Neural crest cell (in vitro differentiated cells): ENCODE data around the gene STK11. TPM values are rescaled to one million over a fixed set of nuclear protein-coding genes. Genes with fewer than 3 reads are reported as not detected.
A peak's percentile ranks its signal among the peaks of the same experiment; 100 is the strongest.

Source experiments
- DNase-seq: peaks from one replicate; pipeline ENCODE4 v3.0.0; 2021; ENCODE audit warnings: low read depth, mixed read lengths, low spot score
- H3K27ac Mint-ChIP-seq: one replicate; pipeline ENCODE4 v1.8.0; 2021; ENCODE audit warnings: mild to moderate bottlenecking, mixed read lengths; ENCODE audit not compliant: unreplicated experiment
- H3K27me3 Mint-ChIP-seq: 2 replicates; pipeline ENCODE4 v1.8.0; 2021; ENCODE audit warnings: low read depth, mild to moderate bottlenecking, mixed read lengths
- H3K36me3 Mint-ChIP-seq: 2 replicates; pipeline ENCODE4 v1.8.0; 2021; ENCODE audit warnings: low read depth, mild to moderate bottlenecking, mixed read lengths
- H3K4me1 Mint-ChIP-seq: 2 replicates; pipeline ENCODE4 v1.8.0; 2021; ENCODE audit warnings: mixed read lengths
- H3K4me3 Mint-ChIP-seq: one replicate; pipeline ENCODE4 v1.8.0; 2021; ENCODE audit warnings: mild to moderate bottlenecking, mixed read lengths
- H3K9me3 Mint-ChIP-seq: 2 replicates; pipeline ENCODE4 v1.8.0; 2021; ENCODE audit warnings: mixed read lengths
- long read RNA-seq: library from polyadenylated mRNA; unstranded; transcript quantifications from one replicate; pipeline ENCODE4 v2.0.0, GENCODE V29; 2020
- total RNA-seq: library from RNA; stranded (reverse); gene quantifications from 2 replicates; pipeline ENCODE4 v1.2.1, GENCODE V29; 2021
- TF ChIP-seq, protein P1 (sequence below): fragments of 200-600 bp; sonication (generic); conservative IDR thresholded peaks from 2 replicates; pipeline ENCODE4 v1.5.0; 2021; ENCODE audit warnings: antibody characterized with exemption, mild to moderate bottlenecking

STK11 gene
- total RNA-seq, result 55.8 and 60.2 TPM in 2 replicates
- long read RNA-seq, partial matches to known transcripts, result 0 of 1 reads
- long read RNA-seq, other reads (novel, unspliced or antisense), result 1 of 1 reads

GRCh38 chr19:1205114-1206099 lies at the start of gene STK11:
STK11 (plus strand) TSS chr19:1205778; CDS start chr19:1206914, 1,136 bp downstream.
- TF ChIP-seq, protein P1, sequence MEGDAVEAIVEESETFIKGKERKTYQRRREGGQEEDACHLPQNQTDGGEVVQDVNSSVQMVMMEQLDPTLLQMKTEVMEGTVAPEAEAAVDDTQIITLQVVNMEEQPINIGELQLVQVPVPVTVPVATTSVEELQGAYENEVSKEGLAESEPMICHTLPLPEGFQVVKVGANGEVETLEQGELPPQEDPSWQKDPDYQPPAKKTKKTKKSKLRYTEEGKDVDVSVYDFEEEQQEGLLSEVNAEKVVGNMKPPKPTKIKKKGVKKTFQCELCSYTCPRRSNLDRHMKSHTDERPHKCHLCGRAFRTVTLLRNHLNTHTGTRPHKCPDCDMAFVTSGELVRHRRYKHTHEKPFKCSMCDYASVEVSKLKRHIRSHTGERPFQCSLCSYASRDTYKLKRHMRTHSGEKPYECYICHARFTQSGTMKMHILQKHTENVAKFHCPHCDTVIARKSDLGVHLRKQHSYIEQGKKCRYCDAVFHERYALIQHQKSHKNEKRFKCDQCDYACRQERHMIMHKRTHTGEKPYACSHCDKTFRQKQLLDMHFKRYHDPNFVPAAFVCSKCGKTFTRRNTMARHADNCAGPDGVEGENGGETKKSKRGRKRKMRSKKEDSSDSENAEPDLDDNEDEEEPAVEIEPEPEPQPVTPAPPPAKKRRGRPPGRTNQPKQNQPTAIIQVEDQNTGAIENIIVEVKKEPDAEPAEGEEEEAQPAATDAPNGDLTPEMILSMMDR, result no peak
- no peaks in the 10 kb centered on the region for H3K9me3 Mint-ChIP-seq
- no peak within 1 kb of the TSS for H3K27ac Mint-ChIP-seq
- H3K36me3 Mint-ChIP-seq, result no peaks in the 10 kb centered on the region
- no peaks in the 10 kb centered on the region for H3K27me3 Mint-ChIP-seq
- H3K4me3 Mint-ChIP-seq, result peak within 1 kb of the TSS; percentile 88
- peaks cover 31% of the 10 kb centered on the region for H3K4me1 Mint-ChIP-seq
- peak; percentile 100 for DNase-seq

DNA sequence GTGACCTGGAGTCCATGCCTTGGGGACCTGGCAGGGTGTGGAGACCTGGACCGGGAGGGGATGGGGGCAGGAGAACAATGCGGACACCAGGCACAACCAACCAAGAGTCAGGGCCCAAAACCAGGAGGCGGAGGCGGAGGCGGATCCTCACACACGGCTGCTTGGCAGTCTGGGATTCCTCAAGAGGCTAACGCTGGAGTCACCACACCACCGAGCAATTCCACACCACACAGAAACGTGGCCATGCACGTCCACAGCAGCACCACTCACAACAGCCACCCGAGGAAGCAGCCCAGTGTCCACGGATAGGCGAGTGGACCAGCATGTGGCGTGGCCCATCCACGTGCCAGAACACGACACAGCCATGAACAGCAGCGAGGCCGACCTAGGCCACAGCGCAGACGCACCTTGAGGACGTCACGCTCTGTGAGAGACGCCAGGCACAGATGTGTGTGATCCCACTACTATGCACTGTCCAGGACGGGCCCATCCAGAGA lies 49.2 kb upstream of the STK11 start:
- Mint-ChIP-seq H3K4me3 (no peak overlapping the region), H3K4me1 (no peaks in the 10 kb centered on the region), H3K27me3 (no peaks in the 10 kb centered on the region), H3K9me3 (no peaks in the 10 kb centered on the region), H3K27ac (peak overlapping the region; percentile 62), H3K36me3 (no peaks in the 10 kb centered on the region)
- TF ChIP-seq, protein P1, result no peak
- DNase-seq, result no peak

DNA sequence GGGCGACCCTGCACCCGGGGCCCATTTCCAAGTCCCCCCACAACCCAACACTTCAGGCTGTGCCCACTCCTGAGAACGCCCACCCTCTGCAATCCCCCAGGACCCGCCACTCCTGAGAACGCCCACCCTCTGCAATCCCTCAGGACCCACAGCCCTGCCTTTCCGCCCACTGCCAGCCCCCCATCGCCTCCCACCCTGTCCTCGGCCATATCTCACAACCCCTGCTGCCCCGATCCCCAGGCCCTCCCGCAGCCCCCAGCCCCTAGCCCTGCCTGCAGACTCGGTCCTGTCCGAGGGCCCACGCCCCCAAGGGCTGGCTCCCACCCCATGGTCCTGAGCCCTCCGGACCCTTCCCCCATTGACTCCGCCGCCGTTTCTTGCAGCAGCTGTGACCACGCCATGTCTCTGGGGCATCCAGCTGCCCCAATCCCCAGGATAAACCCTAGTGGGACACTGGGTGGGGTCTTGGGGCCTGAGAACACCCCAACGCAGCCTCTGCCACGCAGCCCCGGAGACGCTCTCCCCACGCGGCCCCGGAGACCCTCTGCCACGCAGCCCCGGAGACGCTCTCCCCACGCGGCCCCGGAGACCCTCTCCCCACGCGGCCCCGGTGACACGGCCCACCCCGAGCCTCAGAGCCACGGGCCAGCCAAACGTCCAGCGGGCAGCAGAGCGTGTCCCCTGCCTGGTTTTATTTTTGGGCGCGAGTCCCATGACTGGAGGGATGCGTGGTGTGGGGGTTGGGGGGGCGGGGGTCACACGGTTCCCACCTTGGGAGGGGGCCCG lies 48.6 kb upstream of the STK11 start:
- Mint-ChIP-seq H3K4me1 (no peaks in the 10 kb centered on the region), H3K27me3 (no peaks in the 10 kb centered on the region), H3K9me3 (no peaks in the 10 kb centered on the region), H3K27ac (no peak overlapping the region), H3K36me3 (no peaks in the 10 kb centered on the region), H3K4me3 (no peak overlapping the region)
- TF ChIP-seq, protein P1, result no peak
- no peak for DNase-seq

DNA sequence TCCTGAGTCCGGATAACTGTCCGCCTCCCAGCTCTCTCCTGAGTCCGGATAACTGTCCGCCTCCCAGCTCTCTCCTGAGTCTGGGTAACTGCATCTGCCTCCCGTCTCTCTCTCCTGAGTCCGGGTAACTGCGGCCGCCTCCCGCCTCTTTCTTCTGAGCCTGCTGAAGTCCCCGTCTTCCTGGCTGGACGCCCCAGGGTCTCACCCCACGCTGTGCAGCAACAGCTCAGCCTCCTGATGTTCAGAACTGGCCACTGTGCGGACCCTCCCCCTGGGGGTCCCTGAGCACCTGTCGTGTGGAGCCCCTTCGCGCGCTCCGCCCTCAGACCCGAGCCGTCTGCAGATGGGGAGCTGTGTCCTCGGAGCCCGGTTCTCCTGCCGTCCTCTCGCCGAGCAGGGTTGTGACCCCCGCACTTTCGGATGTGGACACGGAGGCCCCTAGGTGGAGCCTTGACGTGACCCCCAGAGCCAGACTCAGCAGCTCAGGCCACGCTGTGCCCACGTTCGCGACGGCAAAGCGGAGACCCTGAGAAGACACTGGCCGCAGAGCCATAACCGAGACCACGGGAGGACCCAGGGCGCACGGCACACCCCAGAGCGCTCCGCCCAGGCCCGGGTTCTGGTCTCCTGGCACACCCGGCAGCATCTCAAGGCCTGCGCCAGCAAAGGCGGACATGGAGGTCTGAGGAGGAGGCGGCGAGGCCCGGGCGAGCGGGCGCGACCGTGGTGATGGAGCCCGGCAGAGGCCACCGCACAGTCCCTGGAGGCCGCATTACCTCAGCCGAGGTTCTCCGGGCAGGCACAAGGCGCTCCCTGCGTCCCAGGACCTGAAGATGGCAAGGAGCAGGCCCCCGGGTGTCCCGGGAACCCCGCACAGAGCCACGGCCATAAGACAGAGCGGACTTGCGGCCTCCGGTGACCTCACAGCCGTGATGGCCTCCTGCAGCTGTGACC lies 47.4 kb upstream of the STK11 start:
- Mint-ChIP-seq H3K4me3 (no peak overlapping the region), H3K36me3 (no peaks in the 10 kb centered on the region), H3K27ac (no peak overlapping the region), H3K4me1 (peaks cover 7% of the 10 kb centered on the region), H3K9me3 (no peaks in the 10 kb centered on the region), H3K27me3 (no peaks in the 10 kb centered on the region)
- TF ChIP-seq, protein P1, result no peak
- no peak for DNase-seq
